ENCODE measurements around the gene SLC9A2. TPM values are rescaled to one million over a fixed set of nuclear protein-coding genes. Genes with fewer than 3 reads are reported as not detected.
A peak's percentile ranks its signal among the peaks of the same experiment; 100 is the strongest.

The SLC9A2 gene
- total RNA-seq, 1 experiment from 2014 or later = 7.1 TPM

DNA sequence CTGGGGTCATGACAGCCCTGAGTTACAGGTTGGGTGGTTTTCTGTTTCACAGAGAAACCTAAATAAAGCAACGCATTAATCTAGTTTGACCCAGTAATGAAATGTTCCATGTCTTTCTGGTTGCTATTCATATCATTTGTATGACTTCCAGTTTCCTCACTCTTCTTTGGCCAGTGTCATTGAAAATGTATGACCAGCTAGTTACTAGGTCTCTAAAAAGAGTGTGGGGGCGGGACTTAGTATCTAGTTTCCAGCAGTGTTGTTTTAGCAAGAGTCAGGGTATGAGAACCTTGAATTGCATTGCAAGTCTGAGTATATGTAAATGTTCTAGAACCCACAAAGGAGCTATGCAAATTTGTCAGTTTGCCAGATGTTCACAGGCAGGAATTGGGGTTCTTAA lies 47.7 kb downstream of the SLC9A2 start:
- Histone ChIP-seq H4K20me1 (ENCODE audit: low read length) (no peaks in the 10 kb centered on the region), H2AFZ (ENCODE audit: low read length) (no peak overlapping the region), H3K9ac (ENCODE audit: low read length) (no peak overlapping the region), H3K27ac (ENCODE audit: low read length) (no peak overlapping the region), H3K4me2 (ENCODE audit: low read length) (no peak overlapping the region), H3K4me1 (ENCODE audit: insufficient read depth, low read length) (peaks cover 27% of the 10 kb centered on the region), H3K9me2 (replicated peaks; ENCODE audit: low read length) (no peaks in the 10 kb centered on the region), H3K27me3 (ENCODE audit: low read length) (no peaks in the 10 kb centered on the region), H3K79me2 (ENCODE audit: low read length) (no peaks in the 10 kb centered on the region), H3F3A (ENCODE audit: low read length, unreplicated experiment) (no peaks in the 10 kb centered on the region), H3K4me3 (ENCODE audit: low read length) (no peak overlapping the region), H3K36me3 (ENCODE audit: low read depth, low read length) (no peaks in the 10 kb centered on the region), H3K9me3 (ENCODE audit: low read length) (no peaks in the 10 kb centered on the region)
- TF ChIP-seq EZH2 (IDR thresholded peaks at IDR 0.05; ENCODE audit: low read length, unreplicated experiment) (no peak), EZH2phosphoT487 (IDR thresholded peaks at IDR 0.05; ENCODE audit: borderline replicate concordance, low read length) (no peak)
- TF ChIP-seq, protein P1, sequence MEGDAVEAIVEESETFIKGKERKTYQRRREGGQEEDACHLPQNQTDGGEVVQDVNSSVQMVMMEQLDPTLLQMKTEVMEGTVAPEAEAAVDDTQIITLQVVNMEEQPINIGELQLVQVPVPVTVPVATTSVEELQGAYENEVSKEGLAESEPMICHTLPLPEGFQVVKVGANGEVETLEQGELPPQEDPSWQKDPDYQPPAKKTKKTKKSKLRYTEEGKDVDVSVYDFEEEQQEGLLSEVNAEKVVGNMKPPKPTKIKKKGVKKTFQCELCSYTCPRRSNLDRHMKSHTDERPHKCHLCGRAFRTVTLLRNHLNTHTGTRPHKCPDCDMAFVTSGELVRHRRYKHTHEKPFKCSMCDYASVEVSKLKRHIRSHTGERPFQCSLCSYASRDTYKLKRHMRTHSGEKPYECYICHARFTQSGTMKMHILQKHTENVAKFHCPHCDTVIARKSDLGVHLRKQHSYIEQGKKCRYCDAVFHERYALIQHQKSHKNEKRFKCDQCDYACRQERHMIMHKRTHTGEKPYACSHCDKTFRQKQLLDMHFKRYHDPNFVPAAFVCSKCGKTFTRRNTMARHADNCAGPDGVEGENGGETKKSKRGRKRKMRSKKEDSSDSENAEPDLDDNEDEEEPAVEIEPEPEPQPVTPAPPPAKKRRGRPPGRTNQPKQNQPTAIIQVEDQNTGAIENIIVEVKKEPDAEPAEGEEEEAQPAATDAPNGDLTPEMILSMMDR (conservative IDR thresholded peaks at IDR 0.05; ENCODE audit: low read depth, low read length) = no peak
- intact Hi-C loops (cut with micrococcal nuclease) = no loop called here
- DNase-seq (no peak), ATAC-seq (no peak)
- ChIA-PET CTCF (no interaction called here), POLR2A (ENCODE audit: unreplicated experiment) (no interaction called here)
- BruUV-seq (replicated peaks) = no TSS peak

DNA sequence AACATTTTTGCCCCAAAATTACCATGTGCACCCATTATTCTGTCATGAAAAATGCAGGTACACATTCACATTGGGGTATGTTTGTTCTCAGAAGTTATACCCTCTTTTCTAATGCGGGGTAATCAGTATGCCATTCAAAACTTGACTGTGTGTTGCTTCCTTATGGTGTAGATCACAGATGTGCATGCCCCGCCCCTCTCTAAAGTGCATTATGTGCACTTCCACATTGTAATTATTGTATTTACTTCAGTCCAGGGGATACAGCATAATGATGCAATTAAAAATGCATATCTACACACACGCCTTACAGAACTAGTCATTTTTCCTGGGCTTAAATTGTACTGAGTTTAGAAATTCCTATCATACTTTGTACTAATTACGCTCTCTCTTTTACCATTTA lies 48.8 kb downstream of the SLC9A2 start:
- H3K4me2 ChIP-seq (ENCODE audit: low read length) = no peak overlapping the region
- H3K4me3 ChIP-seq (ENCODE audit: low read length) = no peak overlapping the region
- H3K27me3 ChIP-seq (ENCODE audit: low read length) = no peaks in the 10 kb centered on the region
- ChIA-PET CTCF (no interaction called here), POLR2A (ENCODE audit: unreplicated experiment) (no interaction called here)
- H3K9ac ChIP-seq (ENCODE audit: low read length) = no peak overlapping the region
- BruUV-seq (replicated peaks) = no TSS peak
- no peaks in the 10 kb centered on the region for H4K20me1 ChIP-seq (ENCODE audit: low read length)
- intact Hi-C loops (cut with micrococcal nuclease) = no loop called here
- DNase-seq = no peak
- TF ChIP-seq, protein P1 (conservative IDR thresholded peaks at IDR 0.05; ENCODE audit: low read depth, low read length) = no peak
- TF ChIP-seq EZH2phosphoT487 (IDR thresholded peaks at IDR 0.05; ENCODE audit: borderline replicate concordance, low read length) (no peak), EZH2 (IDR thresholded peaks at IDR 0.05; ENCODE audit: low read length, unreplicated experiment) (no peak)
- H2AFZ ChIP-seq (ENCODE audit: low read length) = no peak overlapping the region
- no peaks in the 10 kb centered on the region for H3F3A ChIP-seq (ENCODE audit: low read length, unreplicated experiment)
- H3K36me3 ChIP-seq (ENCODE audit: low read depth, low read length) = no peaks in the 10 kb centered on the region
- H3K4me1 ChIP-seq (ENCODE audit: insufficient read depth, low read length) = peaks cover 24% of the 10 kb centered on the region
- H3K9me3 ChIP-seq (ENCODE audit: low read length) = no peaks in the 10 kb centered on the region
- H3K79me2 ChIP-seq (ENCODE audit: low read length) = no peaks in the 10 kb centered on the region
- H3K27ac ChIP-seq (ENCODE audit: low read length) = no peak overlapping the region
- no peak for ATAC-seq
- no peaks in the 10 kb centered on the region for H3K9me2 ChIP-seq (replicated peaks; ENCODE audit: low read length)

DNA sequence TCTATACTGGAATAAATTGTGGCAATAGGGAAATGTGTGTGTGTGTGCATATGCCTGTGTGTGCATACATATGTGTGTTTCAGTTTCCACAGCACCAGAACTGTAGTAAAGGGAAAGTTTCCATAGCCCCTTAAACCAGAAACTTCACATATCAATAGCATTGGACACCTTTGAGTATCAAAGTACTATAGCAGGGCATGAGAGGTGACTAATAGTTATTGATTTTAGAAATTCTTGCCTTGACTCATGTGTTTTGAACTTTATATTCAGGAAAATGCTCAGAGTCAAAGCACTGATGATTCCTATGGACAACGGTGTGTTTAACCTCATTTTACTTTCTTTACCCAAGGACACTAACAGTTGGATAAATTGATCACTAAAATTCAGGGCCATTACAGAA lies 50.0 kb downstream of the SLC9A2 start:
- H3K4me1 ChIP-seq (ENCODE audit: insufficient read depth, low read length) = peaks cover 13% of the 10 kb centered on the region
- H3K27ac ChIP-seq (ENCODE audit: low read length) = no peak overlapping the region
- no peaks in the 10 kb centered on the region for H3K36me3 ChIP-seq (ENCODE audit: low read depth, low read length)
- no peak overlapping the region for H3K9ac ChIP-seq (ENCODE audit: low read length)
- ATAC-seq (no peak), DNase-seq (peak; percentile 9)
- CTCF ChIA-PET = no interaction called here
- no peaks in the 10 kb centered on the region for H3K27me3 ChIP-seq (ENCODE audit: low read length)
- no peak overlapping the region for H3K4me3 ChIP-seq (ENCODE audit: low read length)
- no peaks in the 10 kb centered on the region for H4K20me1 ChIP-seq (ENCODE audit: low read length)
- TF ChIP-seq EZH2 (IDR thresholded peaks at IDR 0.05; ENCODE audit: low read length, unreplicated experiment) (no peak), EZH2phosphoT487 (IDR thresholded peaks at IDR 0.05; ENCODE audit: borderline replicate concordance, low read length) (no peak)
- TF ChIP-seq, protein P1 (conservative IDR thresholded peaks at IDR 0.05; ENCODE audit: low read depth, low read length) = no peak
- no peak overlapping the region for H2AFZ ChIP-seq (ENCODE audit: low read length)
- H3K4me2 ChIP-seq (ENCODE audit: low read length) = no peak overlapping the region
- no peaks in the 10 kb centered on the region for H3K9me2 ChIP-seq (replicated peaks; ENCODE audit: low read length)
- POLR2A ChIA-PET (ENCODE audit: unreplicated experiment) = no interaction called here
- H3K9me3 ChIP-seq (ENCODE audit: low read length) = no peaks in the 10 kb centered on the region
- H3F3A ChIP-seq (ENCODE audit: low read length, unreplicated experiment) = no peaks in the 10 kb centered on the region
- no peaks in the 10 kb centered on the region for H3K79me2 ChIP-seq (ENCODE audit: low read length)
- intact Hi-C loops (cut with micrococcal nuclease) = no loop called here
- no TSS peak for BruUV-seq (replicated peaks)

All from PC-3 (cell line).